Measurements from ENCODE around the gene UGCG.

DNA sequence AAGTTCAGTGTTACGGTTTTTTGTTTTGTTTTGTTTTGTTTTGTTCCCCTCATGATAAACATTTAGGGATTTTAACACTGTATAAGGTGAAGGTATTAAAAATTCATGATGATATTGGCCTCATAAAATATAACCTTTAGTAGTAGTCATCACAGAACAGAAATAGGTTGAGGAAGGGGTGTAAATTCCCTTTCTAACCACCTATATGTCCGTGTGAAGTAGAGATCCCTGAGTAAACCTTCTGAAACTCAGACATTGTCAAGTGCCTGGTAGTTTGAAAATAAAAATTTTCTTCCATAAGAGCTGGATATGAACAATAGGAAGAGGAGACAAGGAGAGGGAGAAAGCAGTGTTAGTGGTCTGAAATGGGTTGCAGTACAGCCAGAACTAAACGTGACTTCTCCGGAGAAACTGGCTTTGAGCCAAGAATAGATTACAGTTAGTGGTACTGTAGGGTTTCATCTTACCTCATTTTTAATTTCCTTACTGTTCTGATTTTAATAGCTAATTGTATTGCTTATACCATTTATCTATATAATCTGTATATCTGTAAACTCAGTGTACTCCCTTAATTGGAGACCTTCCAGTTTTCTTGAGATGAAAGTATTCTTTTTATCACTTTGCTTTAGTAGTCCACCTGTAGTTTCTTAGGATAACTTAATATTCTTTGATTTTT is 18.3 kb downstream of the UGCG start:
- no peak for TF ChIP-seq POLR2A (IDR thresholded peaks at IDR 0.05)
- TF ChIP-seq, protein P1, sequence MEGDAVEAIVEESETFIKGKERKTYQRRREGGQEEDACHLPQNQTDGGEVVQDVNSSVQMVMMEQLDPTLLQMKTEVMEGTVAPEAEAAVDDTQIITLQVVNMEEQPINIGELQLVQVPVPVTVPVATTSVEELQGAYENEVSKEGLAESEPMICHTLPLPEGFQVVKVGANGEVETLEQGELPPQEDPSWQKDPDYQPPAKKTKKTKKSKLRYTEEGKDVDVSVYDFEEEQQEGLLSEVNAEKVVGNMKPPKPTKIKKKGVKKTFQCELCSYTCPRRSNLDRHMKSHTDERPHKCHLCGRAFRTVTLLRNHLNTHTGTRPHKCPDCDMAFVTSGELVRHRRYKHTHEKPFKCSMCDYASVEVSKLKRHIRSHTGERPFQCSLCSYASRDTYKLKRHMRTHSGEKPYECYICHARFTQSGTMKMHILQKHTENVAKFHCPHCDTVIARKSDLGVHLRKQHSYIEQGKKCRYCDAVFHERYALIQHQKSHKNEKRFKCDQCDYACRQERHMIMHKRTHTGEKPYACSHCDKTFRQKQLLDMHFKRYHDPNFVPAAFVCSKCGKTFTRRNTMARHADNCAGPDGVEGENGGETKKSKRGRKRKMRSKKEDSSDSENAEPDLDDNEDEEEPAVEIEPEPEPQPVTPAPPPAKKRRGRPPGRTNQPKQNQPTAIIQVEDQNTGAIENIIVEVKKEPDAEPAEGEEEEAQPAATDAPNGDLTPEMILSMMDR (IDR thresholded peaks at IDR 0.05), result no peak

All from testis (tissue), 2 donors.